Embryonic facial prominence (tissue), 1 donor: ENCODE measurements around the gene PRDM11.

Experiments used
- DNase-seq: peaks from one replicate; pipeline ENCODE4 v3.0.0-alpha.2; 2016; ENCODE audit errors: extremely low spot score

The PRDM11 gene

DNA sequence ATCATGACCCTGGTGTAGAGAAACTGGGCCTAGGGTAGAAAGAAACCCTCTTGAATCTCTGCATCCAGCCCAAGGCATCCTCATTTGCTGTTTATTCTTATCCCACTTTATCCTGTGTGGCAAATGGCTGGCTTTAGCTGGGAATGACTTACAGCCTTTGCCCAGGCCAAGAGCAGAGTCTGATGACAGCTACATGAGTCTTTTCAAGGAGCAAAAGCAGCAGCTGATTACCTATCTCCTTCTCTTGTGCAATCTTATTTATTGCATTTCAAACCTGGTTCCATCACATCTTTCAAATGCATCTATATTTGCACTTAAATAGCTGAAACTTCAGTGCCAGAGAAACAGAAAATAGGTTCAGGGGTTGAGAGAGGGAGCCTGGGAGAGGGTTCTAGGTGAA lies 113.6 kb downstream of the PRDM11 start:
- DNase-seq, result no peak

DNA sequence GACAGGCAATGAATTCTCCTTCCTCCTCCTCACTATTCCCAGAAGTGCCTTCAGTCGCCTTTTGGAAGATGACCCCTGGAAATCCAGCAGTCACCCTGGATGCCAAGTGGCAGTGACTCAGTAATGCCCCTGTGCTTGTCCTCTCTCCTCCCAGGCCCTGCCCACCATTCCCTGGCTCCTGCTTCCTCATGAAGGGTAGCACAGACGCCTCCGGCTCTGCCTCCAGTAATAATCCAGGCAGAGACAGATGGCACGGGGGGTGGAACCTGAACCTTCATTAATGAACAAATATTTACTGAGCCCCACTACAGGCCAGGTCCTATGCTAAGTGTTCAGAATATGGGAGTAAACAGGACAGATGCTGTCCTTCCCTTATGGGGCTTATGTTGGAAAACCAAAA lies 116.5 kb downstream of the PRDM11 start:
- DNase-seq, result no peak

DNA sequence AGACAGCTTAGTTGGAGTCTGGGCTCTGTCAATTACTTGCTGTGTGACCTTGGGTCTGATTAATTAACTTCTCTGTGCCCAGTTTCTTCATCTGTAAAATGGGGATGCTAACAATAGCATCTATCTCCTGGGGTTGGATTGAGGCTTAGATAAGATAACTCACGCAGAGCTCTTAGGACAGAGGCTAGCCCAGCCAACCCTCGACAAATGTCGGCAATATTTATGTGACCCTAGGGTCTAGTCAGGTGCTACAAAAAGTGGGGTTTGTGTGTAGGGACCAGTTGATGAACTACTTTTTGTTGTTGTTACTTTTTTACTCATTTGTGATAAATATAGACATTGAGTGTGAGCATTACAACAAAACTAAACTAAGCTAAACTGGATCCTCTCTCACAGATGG lies 117.3 kb downstream of the PRDM11 start:
- DNase-seq, result no peak

DNA sequence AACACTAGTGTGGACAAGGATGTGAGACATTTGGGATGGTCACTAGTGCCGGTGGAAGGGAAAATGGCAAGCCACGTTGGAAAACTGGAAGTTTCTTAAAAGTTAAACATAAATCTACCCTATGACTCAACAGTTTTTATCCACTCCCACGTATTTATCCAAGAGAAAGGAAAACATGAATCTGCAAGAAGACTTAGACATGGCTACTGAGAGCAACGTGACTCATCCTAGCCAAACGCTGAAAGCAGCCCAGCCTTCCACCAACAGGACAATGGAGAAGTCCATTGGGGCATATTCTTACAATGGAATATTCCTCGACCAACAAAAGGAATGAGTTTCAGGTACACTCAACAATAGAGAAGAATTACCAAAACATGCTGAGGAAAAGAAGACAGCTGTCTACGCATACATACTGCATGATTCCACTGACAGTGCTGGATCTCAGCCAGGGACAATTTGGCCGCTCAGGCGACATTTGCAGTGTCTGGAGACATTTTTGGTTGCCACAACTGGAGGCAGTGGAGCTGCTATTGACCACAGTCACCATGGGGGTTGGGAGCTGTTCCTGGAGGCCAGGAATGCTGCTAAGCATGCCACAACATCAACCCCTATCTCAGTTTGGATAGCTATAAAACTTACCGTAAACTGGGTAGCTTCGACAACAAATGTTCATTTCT lies 118.5 kb downstream of the PRDM11 start:
- DNase-seq, result no peak

DNA sequence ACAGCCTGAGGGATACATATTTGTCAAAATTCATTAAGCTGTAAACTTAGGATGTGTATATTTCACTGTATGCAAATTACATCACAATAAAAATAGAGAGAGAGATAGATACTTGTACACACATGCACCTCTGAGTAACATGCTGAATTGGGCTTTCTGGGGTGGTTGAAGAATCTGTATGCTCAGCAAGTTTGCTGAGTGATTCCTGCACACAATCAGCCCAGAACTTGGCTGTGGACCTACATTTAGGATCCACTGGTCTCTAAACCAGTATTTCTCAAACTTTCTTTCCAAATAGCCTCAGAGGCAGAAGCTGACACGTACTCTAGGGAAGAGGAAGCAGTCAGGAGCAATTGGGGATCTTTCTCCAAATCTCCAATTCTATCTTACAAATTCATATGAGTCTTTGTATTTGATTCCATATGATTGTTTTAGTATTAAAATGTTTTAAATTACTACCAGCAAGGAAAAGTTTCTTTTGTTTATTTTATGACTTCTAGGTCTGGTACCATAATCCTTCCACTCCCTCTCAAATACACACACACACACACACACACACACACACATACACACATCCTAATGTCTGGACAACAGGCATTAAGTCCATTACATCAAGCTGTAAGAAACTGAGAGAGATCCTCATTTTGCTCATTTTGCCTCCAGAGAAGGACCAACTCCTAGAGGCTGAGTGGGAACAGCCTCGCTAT lies 119.7 kb downstream of the PRDM11 start:
- DNase-seq, result no peak

DNA sequence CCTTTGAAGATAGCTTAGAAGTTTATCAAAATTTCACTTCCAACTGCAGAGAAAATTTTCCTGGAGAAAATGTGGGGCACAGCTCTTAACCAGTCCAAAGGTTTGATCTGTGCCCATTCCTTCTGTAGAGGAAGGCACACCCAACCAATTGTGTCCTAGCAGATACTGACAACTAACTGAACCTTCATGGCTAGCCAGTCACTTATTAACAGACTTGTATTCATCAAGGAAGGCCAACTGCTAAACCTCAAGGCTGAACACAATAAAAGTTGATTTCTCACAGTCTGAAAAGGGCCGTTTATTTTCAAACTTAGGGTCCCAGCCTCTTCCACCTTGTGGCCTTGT lies 120.2 kb downstream of the PRDM11 start:
- DNase-seq, result no peak

DNA sequence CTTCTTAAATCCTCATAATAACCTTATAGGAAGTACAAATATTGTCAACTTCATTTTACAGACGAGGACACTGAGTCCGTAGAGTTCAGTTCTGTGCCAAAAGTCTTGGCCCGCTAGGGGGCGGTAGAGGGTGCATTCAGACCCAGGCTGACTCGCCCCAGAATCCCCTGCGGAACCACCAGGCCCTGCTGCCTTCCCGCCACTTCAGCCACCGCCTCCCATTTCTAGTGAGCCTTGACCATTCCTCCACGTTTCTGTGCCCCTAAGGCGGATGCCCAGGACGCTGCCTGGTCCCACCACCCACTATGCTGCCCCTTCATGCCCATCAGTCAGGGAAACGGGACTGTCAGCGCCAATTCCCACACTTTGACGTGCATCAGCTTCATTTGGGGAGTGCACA lies 120.6 kb downstream of the PRDM11 start:
- DNase-seq, result no peak

DNA sequence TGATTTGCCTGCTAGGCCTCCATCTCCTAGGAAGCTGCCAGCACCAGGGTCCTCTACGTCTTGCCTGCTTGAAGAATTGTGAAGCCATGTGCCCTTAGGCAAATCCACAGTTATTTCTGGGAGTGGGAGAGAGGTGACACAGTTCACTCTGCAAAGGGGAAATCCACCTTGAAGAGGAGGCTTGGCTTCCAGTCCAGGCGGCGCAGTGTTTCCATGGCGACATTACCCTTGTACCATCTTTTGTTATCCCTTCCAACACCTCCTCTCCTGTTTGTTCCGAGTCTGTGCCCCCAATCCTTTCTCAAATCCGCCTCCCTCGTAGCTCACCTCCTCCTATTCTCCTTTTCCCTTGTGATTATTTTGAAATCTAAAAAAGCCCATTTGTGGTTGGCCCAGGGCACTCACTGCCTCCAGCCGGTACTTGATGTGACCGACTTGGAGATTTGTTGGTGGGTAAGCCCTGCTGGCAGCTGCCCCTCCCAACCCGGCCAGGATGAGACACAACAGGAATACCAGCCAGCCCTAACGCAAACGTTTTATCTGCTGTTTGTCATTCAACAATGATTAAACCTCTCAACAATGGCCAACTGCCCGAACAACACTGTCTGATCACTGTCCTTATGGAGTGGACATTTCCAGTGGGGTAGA lies 121.3 kb downstream of the PRDM11 start:
- no peak for DNase-seq

DNA sequence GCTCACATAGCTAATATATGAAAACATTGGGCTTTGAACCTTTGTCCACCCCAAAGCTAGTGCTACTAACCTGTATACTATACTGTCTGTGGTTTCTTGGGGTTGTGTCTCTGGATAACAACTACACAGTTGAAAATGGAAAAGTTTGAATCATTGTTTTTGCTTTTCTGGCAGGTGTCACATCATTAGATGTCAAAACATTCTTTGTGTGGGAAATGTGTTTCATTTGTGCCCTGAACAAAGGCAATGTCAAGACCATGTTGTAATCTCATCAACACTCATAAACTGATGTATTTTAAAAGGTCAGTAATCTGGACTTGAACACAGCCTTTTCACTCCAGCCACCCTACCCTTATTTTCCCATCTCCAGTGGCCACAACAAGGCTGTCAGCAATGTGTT lies 123.2 kb downstream of the PRDM11 start:
- no peak for DNase-seq

DNA sequence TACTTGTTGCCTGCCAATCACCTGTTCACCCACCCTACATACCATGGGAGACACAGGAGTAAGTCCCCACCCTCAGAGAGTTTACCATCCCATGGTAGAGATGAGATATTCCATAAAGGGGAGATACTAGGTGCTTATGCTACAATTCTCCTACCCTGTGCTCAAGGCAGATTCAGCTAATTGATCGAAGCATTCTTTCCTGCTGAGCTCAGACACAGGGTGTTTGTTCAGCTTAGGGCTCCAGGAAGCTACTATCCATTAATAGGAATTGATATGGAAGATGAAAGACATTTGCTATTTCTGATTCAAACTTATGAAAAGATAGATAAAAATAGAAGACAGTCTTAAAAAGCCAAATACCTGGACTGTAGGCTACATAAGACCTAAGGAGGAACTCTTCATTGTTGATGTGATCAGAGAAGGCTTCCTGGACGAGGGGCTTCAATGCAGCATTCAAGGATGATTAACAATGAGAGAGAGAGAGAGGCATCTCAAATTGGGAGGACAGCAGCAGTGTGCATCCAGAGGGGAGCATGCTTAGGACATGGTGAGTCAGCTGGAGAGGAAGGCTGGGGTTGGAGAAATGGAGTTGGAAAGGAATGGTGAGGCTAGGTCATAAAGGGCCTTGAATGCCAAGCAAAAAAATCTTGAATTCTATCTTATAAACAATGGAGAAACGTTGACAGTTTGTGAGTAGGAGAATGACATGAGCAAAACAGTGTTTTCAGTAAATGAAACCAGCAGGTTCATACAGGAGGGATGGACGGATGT lies 124.7 kb downstream of the PRDM11 start:
- no peak for DNase-seq

DNA sequence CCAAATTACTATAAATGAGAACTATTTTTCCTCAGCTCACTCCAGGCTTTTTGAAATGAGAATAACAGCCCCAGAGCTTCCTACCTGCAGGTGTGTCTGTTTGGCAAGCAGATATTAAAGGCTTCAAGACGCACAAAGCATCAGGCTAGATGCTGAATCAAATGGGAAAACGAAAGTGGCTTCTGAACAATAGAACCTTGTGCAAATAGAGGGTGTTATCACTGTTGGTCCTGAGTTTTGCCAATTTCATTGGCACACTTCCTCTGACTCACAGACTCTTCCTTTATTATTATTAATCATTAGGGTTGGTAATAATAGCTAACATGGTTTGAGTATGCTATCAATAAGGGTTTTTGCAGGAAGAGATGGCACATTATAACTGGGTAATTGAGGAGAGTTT lies 126.3 kb downstream of the PRDM11 start:
- DNase-seq, result no peak

DNA sequence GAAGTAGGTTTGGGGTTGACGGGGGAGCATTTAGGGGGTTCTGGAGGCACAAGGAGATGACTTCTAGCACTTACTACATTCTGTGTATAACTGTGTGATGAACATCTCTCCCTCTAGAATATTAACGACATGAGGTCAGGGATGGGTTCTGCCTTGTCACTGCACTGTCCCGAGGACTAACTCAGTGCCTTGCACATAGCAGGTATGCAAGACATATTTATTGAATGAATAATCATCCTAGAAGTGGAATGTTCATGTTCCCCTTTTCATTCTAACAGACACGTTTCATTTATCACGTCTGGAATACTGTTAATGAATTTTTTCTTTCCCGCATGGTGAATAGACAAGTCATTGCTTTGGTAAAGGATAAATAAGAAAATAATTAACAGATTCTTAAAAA lies 127.1 kb downstream of the PRDM11 start:
- no peak for DNase-seq

DNA sequence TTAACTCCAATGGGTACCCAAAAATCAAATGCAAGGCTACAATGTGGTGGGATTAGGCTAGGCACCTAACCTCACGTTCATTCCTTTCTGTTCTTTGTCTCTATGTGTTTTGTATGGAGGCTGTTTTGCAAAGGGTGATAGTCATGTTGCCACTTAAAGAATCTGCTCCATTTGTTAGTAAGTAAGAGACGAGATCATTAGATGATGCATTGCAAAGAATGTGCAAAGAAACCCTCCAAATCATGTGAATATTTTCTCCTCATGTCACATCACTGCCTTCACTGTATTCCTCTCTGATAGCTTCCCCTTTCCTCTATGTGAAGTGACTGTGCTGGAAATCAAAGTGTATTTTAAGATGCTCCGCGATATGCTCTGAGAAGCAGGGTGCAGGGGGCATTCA lies 127.8 kb downstream of the PRDM11 start:
- DNase-seq, result no peak

DNA sequence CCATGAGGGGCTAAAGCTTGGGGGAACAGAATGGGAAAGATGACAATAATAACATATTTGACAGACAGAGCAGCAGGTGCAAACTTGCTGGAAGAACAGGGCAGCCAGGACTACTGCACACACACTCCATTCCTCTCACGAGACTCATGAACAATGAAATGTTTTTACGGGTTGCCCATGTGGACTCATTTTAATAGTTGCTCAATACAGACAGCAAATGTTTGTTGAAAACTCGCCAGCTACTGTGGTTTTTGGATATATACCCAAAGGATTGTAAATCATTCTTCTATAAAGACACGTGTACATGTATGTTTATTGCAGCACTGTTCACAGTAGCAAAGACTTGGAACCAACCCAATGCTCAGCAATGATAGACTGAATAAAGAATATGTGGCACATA lies 129.4 kb downstream of the PRDM11 start:
- DNase-seq, result no peak

DNA sequence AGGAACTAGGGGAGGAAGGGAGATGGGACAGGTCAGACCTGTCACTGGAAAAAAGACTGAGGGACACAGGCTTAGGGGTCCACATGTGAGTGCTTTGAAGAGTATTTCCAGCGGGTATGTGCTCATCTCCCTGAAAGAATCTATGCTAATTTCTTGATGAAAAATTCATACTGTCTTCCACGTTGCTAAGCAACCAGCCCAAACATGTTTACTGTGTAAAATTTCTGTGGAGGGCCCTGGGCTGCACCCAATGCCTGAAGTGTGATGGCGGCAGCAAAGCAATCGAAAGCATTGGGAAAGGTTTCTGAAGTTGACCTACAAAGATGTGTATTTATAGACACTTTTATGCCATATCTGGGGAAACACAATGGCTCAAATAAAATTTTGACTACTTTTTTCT lies 132.3 kb downstream of the PRDM11 start:
- DNase-seq, result no peak

DNA sequence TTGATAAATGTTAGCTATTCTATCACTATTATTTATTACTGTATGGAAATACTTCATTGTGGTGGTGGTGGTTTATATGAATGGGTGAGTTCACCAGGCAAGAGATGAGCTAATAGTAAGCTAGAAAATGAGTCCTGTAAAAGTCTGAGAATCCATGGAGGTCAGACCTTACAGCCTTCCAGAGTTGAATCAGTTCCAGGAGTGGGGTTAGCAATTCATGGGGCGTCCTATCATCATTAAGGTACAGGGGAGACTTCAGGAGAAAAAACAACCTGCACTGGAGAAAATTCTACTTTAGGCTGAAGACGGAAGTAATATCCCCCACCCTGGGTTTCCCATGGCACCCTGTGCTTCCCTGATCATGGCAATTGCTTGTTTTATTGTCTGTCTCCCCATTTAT lies 133.2 kb downstream of the PRDM11 start:
- DNase-seq, result no peak

DNA sequence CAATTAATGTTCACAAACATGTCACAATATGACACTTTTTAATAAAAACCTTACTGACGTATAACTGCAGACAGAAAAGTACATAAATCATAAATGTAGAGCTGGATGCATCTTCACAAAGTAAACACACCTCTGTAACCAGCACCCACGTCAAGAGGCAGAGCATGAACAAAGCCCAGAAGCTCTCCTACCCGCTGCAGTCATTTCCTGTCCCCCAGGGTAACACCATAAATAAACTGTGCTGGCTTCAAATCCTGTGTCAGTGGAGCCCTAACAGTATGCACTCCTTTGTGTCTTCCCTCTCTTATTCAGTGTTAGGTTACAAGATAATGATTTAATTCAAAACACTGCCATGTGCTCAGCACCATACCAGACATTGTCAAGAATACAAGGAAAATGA lies 134.0 kb downstream of the PRDM11 start:
- DNase-seq, result no peak

DNA sequence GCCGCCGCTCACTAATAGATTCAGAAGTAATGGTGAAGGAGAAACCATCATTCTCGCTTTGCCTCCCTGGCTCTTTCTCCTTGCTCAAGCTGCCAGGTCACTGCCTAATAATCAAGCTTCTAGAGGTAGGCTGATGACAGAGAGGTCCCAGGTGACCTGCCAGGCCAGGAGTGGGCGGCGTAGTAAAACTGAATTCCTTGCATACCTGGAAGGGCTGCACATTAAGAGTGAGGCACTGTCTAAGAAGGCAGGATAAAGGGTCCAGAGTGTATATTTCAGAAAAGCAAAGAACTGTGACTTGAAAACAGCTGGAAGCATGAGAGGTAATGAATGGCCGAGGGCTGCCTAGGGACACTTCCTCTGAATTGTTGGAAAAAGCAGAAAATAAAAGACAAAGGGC lies 135.6 kb downstream of the PRDM11 start:
- DNase-seq, result no peak
